HT-29 (cell line): ENCODE measurements around the gene LNPK. TPM values are rescaled to one million over a fixed set of nuclear protein-coding genes. Genes with fewer than 3 reads are reported as not detected.
"Not testable (repeated sequence)": the region's sequence is repeated elsewhere in the genome, so short reads cannot be mapped to it uniquely, and the experiment has no call there.

ENCODE experiments used
- DNase-seq: peaks from one replicate; pipeline ENCODE4 v3.0.0-alpha.2; 2015; ENCODE audit warnings: low spot score
- total RNA-seq: library from RNA; depleted of rRNA; stranded (reverse); fragments of >200 nt; shearing (Covaris generic); gene quantifications from 2 replicates; pipeline ENCODE4 v1.2.3, GENCODE V29; 2014; rRNA removed

LNPK gene
- total RNA-seq = 8.9 and 14.6 TPM in 2 replicates

GRCh38 chr2:176001916-176002687, at the start of gene LNPK:
LNPK (minus strand) TSS chr2:176002267; CDS start chr2:175995584, 6,683 bp downstream.
- DNase-seq = peak; percentile 92

- no peak for DNase-seq
Observed at GRCh38 chr2:176039375-176039774, 37.3 kb upstream of the LNPK start.

GRCh38 chr2:176038694-176039093, 36.6 kb upstream of the LNPK start:
- no peak for DNase-seq

GRCh38 chr2:176035013-176035691, 33.1 kb upstream of the LNPK start:
- DNase-seq = no peak

GRCh38 chr2:176027806-176028205, 25.7 kb upstream of the LNPK start:
- DNase-seq = no peak

- no peak for DNase-seq
Observed at GRCh38 chr2:176025932-176026331, 23.9 kb upstream of the LNPK start.

GRCh38 chr2:176024083-176024482, 22.0 kb upstream of the LNPK start:
- no peak for DNase-seq

GRCh38 chr2:176022048-176022447, 20.0 kb upstream of the LNPK start:
- DNase-seq = no peak

GRCh38 chr2:176020400-176020799, 18.3 kb upstream of the LNPK start:
- DNase-seq = no peak

GRCh38 chr2:176018708-176019107, 16.6 kb upstream of the LNPK start:
- no peak for DNase-seq

GRCh38 chr2:176009445-176009844, 7.4 kb upstream of the LNPK start:
- DNase-seq = no peak

- no peak for DNase-seq
Observed at GRCh38 chr2:176004934-176005333, 2.9 kb upstream of the LNPK start.

- DNase-seq = peak; percentile 24
Observed at GRCh38 chr2:176003958-176004357, 1.9 kb upstream of the LNPK start.

GRCh38 chr2:176002688-176003210, 682 bp upstream of the LNPK start:
- DNase-seq = peak; percentile 38

GRCh38 chr2:176001281-176001915, 669 bp downstream of the LNPK start:
- peak; percentile 70 for DNase-seq

GRCh38 chr2:175999283-175999819, 2.7 kb downstream of the LNPK start:
- DNase-seq = no peak

- DNase-seq = no peak
Observed at GRCh38 chr2:175990099-175990498, 12.0 kb downstream of the LNPK start.

GRCh38 chr2:175987126-175987525, 14.9 kb downstream of the LNPK start:
- DNase-seq = not testable (repeated sequence)

- no peak for DNase-seq
Observed at GRCh38 chr2:175984846-175985245, 17.2 kb downstream of the LNPK start.

GRCh38 chr2:175981551-175981950, 20.5 kb downstream of the LNPK start:
- DNase-seq = no peak

- DNase-seq = no peak
Observed at GRCh38 chr2:175976391-175977157, 25.5 kb downstream of the LNPK start.
